Subcutaneous adipose tissue (tissue), 4 donors: ENCODE measurements around the gene OBSCN. TPM values are rescaled to one million over a fixed set of nuclear protein-coding genes. Genes with fewer than 3 reads are reported as not detected.

Experiments used
- CTCF ChIP-seq: fragments of 450-650 bp; IDR thresholded peaks from one replicate; pipeline ENCODE4 v1.5.1; 2016; ENCODE audit warnings: low read depth, mild to moderate bottlenecking, control low read depth, antibody characterized with exemption, moderate library complexity
- total RNA-seq, 4 donors: library from RNA; depleted of rRNA; stranded (reverse); fragments of >200 nt; gene quantifications; one replicate each; pipeline ENCODE4 v1.1.0, GENCODE V29; 2016

The OBSCN gene
- total RNA-seq, 4 donors from 2014 or later: 4.1 to 4.9 (median 4.7) TPM

GRCh38 chr1:228284148-228284495, 76.3 kb downstream of the OBSCN start:
- TF ChIP-seq CTCF: no peak

GRCh38 chr1:228284521-228284920, 76.7 kb downstream of the OBSCN start:
- no peak for TF ChIP-seq CTCF

GRCh38 chr1:228285661-228286504, 78.0 kb downstream of the OBSCN start:
- no peak for TF ChIP-seq CTCF

- no peak for TF ChIP-seq CTCF
Measured at GRCh38 chr1:228286505-228287417, 78.9 kb downstream of the OBSCN start.

GRCh38 chr1:228287541-228288425, 79.9 kb downstream of the OBSCN start:
- no peak for TF ChIP-seq CTCF

GRCh38 chr1:228288536-228289238, 80.8 kb downstream of the OBSCN start:
- no peak for TF ChIP-seq CTCF
